Germinal center (tissue), 1 donor: ENCODE results near the gene RAB3B.
"Not testable (repeated sequence)": the region's sequence is repeated elsewhere in the genome, so short reads cannot be mapped to it uniquely, and the experiment has no call there.

Source experiments
- DNase-seq: peaks from one replicate; pipeline ENCODE4 v3.0.0; 2012; ENCODE audit warnings: mixed read lengths, low spot score

The RAB3B gene

DNA sequence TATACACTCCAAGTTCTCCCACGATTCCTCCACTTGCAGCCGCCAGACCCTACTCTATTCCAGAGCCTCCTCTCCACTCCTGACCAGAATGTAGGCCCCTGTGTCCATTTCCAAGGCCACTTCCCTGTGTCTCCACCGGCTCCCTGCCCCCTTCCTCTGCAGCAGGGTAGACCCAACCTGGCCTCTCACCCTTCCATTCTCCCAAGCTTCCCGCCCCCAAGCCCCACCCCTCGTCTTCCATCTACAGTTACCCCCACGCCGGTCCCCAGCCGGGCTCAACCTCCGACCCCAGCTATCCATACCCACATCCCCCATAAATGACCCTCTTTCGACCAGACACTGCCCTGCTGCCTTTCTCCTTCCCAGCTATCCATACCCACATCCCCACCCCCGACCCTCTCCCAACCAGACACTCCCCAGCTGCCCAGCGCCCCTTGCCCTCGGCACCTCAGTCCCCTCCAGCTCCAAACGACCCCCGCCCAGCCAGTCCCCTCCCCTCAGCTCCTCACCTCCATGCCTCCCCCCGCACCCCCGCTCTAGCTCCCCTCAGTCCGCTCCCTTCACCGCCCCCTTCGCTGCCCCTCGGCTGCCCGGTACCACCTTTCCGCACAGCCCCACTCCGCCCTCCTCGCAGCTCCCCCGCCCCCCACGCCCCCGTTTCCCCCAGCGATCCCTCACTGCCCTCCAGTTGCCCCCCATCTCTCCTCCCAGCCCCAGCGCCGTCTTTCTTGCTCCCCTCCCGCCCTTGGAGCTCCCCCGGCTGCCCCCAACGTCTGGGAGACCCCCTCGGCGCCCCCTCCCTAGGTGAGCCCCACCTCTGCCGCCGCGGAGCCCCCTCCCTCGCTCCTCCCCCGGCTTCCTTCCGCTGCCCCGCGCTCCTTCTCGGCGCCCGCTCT, 670 bp downstream of the RAB3B start:
- no peak for DNase-seq

DNA sequence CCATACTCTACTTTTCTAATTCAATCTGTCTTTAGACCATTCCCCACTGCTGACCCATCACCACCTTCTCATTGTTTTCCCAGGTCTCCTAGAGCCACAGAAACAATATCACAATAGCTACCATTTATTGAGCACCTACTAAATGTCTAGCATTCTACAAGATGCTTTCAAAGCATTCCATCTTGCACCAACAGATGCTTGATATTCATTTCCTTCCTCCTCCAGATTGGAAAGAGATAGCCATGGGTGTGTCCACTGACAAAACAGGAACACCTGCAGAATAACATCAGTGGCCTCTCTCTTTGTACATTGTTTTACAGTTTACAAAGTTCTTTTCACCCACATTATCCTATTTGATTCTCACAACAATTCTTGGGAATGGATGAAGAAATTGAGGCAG, 2.2 kb downstream of the RAB3B start:
- no peak for DNase-seq

- DNase-seq = no peak
Observed at GRCh38 chr1:51986718-51987117, 3.8 kb downstream of the RAB3B start.

DNA sequence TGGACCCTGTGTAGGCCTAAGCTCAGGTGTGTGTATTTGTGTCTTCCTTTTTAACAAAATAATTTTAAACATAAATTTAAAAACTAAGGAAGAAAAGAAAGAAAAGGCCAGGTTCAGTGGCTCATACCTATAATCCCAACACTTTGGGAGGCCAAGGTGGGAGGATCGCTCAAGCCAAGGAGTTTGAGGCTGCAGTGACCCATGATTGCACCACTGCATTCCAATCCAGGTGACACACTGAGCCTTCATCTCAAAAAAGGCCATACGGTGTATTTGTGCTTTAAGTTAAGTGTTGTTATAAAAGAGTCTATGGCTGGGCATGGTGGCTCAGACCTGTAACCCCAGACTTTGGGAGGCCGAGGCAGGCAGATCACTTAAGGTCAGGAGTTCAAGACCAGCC, 8.3 kb downstream of the RAB3B start:
- no peak for DNase-seq

- DNase-seq = no peak
Observed at GRCh38 chr1:51981555-51981954, 8.9 kb downstream of the RAB3B start.

- no peak for DNase-seq
Observed at GRCh38 chr1:51978099-51978498, 12.4 kb downstream of the RAB3B start.

- no peak for DNase-seq
Observed at GRCh38 chr1:51976846-51977602, 13.5 kb downstream of the RAB3B start.

GRCh38 chr1:51973587-51974474, 16.7 kb downstream of the RAB3B start:
- DNase-seq = no peak

DNA sequence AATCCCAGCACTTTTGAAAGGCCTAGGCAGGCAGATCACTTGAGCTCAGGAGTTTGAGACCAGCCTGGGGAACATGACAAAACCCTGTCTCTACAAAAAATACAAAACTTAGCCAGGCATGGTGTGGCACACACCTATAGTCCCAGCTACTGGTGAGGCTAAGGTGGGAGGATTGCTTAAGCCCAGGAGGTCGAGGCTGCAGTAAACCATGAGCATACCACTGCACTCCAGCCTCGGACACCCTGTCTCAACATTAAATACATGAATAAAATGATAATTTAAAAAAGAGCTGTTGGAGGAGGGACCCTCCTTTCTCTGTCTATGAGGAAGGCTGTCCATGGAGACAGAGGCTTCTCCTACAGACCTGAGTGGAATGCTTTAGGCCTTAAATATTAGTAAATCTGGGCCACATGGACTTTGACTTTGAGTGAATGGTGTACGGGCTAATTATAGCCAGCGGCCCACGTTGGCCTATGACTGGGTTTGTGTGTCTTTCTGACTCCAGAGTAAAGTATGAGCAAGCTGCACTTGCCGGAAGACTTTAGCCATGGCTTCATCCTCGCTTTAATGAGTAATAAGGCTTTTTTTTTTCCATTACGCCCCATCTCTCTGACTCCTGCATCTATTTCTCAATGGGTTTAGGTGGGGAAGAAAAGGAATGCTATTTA, 21.3 kb downstream of the RAB3B start:
- DNase-seq = no peak

- DNase-seq = no peak
Observed at GRCh38 chr1:51968632-51969031, 21.9 kb downstream of the RAB3B start.

GRCh38 chr1:51967213-51967791, 23.2 kb downstream of the RAB3B start:
- not testable (repeated sequence) for DNase-seq

DNA sequence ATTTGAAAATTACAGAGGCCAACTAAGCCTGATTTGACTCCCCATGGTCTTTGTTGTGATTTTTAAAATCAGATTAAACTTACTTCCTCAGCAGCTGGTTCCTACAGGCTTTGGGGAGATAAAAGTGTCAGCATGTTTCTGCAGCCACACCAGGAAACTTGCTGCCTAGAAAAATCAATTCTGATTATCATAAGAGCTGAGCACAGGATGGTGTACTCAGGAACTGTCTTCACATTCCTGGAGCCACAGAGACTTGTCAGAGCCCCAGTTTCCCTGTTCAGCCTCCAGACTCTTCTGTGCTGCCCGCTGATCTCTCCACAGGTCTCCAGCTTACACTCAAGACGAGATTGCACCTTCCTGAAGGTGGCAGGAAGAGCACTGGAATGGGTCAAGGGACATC, 23.9 kb downstream of the RAB3B start:
- DNase-seq = no peak

DNA sequence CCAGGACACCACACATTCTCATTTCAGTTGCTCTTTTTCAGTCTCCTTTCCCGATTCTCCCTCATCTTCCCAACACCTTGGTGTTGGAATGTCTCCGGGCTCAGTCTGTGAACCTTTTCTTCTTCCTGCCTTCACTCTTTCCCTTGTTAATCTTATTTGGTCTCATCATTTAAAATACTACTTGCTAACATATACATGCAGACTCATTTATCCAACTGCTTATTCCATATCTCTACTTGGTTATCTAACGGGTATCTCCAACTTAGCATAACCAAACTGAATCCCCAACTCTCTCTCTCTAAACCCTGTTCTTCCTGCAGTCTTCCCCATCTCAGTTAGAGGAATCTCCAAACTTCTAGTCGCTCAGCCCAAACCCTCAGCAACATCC, 26.2 kb downstream of the RAB3B start:
- no peak for DNase-seq

DNA sequence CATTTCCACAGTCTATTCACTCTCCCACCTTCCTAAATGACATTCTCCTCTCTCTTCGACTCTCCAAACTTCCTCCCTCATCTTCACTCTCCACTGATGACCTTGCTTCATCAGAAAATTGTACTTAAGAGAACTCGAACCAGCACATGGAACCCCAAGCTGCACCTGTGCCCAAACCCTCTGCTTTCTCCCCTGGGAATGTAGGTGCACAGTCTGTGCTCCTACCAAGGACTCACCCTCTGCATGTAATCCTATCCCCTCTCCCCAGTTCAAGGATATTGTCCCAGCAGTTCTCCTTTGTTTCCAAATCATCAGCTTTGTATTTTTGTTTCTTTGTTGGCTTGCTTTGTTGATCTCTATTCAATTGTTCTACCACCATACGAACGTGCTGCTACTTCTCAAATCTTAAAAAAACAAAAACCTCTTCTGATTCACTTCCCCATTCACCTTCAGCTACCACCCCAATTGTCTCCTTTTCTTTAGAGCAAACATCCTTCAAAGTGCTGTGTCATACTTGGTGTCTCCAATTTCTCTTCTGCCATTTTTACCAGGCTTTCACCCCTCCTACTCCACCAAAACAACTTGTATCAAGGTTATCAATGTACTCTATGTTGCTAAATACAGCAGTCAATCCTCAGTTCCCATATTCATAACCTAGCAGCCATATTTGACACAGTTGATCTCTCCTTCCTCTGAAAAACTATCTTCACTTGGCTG, 26.8 kb downstream of the RAB3B start:
- no peak for DNase-seq

- DNase-seq = no peak
Observed at GRCh38 chr1:51962486-51963356, 27.8 kb downstream of the RAB3B start.

DNA sequence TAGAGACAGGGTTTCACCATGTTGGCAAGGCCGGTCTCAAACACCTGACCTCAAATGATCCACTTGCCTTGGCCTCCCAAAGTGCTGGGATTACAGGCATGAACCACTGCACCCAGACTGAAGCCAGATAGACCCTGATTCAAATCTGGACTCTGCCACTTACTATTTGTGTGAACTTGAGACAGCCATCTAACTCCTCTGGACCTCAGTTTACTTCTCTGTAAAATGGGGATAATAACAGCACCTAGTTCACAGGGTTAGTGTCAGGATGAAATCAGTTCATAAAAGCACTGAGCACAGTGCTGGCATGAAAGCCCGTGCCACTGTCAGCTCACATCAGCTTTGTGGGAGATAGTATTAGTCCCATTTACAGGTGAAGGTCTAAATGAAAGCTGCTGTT, 28.5 kb downstream of the RAB3B start:
- no peak for DNase-seq

DNA sequence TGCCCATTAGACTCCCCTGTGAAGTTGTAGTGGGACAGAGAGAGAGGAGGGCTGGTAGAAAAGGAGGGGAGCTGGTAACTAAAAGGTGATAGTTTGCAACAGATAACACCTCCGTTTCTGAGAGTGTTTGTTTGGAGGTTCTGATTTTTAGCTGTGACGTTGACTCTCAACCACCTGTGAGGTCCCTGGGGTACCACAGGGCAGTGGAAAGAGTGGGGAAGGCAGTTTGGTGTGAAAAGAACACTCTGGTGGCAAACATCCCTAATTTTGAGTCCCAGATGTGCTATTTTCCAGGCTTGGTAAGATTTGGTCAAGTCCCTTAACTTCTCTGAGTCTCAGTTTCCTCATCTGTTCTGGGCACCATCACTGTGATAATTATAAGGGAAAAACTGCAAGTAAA, 29.3 kb downstream of the RAB3B start:
- DNase-seq = no peak

GRCh38 chr1:51960262-51960661, 30.2 kb downstream of the RAB3B start:
- no peak for DNase-seq

DNA sequence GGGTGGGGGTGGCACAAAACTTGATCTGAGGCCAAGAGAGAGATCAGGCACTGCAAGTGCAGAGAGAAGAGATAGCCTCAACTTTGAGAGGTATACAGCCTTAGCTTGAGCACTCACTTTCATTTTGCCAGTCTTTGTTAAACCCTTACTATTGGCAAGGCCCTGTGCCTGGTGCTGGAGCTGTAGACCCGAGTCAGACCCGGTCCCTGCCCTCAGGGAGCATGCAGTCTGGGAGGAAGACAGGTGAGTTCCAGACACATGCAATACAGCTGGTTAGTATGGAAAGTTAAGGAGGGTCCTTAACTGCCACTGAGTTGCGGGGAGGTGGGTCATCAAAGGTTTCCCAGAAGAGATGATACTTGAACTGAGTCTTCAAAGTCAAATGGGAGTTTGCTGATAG, 31.7 kb downstream of the RAB3B start:
- no peak for DNase-seq

- no peak for DNase-seq
Observed at GRCh38 chr1:51957618-51958017, 32.9 kb downstream of the RAB3B start.
